ENCODE data around the gene ATG2B.

Gene ATG2B

DNA sequence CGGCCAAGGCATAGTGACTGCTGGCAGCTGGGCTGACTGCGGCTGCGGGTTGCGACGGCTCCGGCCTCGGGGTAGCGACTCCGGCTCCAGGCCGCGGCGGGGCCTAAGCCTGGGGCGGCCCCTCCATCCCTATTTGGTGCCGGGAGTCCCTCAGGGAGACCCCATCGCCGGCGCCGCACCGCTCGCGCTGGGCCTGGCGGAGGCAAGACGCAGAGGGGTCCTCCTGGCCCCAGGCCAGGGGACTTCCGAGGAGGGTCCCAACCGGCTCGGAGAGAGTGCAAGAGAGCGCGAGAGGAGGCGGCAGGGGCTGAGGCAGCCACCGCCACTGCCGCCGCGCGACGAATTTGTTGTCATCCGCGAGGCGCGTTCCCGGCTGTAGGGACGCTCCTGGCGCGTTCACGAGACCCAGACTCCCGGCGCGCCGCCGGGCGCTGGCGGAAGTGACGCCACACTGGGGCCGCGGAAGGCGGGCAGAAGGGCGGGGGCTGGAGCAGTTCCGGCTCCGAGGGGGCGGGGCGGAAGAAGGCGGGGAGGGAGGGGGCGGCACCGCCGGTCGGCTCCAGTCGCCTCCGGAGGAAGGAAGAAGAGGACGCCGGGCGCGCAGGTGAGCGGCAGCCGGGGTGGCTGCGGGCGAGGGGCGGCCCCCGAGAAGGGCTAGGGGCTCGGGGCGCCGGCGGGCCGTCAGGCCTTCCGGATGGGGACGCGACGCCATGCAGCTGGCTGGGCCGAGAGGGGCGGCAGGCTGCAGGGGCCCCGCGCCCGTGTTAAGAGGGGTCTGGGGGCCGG is at the start of gene ATG2B, which contains the start of gene GSKIP:
TSS of gene ATG2B (minus strand) at position 377 of the 786 bp plus-strand sequence. CDS start at position 12, 365 bp downstream.
TSS of gene GSKIP (plus strand) at position 562 of the 786 bp plus-strand sequence. CDS start 18,722 bp downstream, outside the sequence.
- peak within 1 kb of the TSS; percentile 98 for H3K4me3 ChIP-seq (ENCODE audit: control insufficient read depth, low read depth, low read length)
- peak; percentile 43 for DNase-seq (ENCODE audit: low read depth)
- TF ChIP-seq, protein P1, sequence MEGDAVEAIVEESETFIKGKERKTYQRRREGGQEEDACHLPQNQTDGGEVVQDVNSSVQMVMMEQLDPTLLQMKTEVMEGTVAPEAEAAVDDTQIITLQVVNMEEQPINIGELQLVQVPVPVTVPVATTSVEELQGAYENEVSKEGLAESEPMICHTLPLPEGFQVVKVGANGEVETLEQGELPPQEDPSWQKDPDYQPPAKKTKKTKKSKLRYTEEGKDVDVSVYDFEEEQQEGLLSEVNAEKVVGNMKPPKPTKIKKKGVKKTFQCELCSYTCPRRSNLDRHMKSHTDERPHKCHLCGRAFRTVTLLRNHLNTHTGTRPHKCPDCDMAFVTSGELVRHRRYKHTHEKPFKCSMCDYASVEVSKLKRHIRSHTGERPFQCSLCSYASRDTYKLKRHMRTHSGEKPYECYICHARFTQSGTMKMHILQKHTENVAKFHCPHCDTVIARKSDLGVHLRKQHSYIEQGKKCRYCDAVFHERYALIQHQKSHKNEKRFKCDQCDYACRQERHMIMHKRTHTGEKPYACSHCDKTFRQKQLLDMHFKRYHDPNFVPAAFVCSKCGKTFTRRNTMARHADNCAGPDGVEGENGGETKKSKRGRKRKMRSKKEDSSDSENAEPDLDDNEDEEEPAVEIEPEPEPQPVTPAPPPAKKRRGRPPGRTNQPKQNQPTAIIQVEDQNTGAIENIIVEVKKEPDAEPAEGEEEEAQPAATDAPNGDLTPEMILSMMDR (IDR thresholded peaks at IDR 0.05; ENCODE audit: control insufficient read depth, insufficient read depth, low read depth, low read length, missing control alignments): no peak

DNA sequence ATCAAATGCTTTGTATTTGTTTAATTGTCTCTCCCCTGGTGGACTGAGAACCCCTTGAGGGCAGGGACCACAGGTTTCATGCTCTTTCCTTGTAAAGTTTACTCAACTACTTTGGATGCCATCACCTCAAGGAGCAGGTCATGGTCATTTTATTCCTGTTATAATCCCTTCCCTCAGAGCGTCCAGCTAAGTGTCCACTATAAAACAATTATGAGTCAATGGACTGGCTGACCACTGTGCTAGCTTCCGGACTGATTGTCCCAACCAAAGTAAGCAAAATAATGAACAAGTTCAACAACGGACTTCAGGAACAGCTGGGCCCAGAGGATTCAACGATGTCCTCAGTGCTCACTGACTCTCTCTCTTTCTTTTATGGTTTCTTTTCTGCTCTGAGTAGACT is 47.0 kb upstream of the ATG2B start:
- TF ChIP-seq, protein P1 (IDR thresholded peaks at IDR 0.05; ENCODE audit: control insufficient read depth, insufficient read depth, low read depth, low read length, missing control alignments): no peak
- H3K4me3 ChIP-seq (ENCODE audit: control insufficient read depth, low read depth, low read length): no peak overlapping the region
- no peak for DNase-seq (ENCODE audit: low read depth)

GRCh38 chr14:96409701-96410100 is 46.6 kb upstream of the ATG2B start:
- TF ChIP-seq, protein P1 (IDR thresholded peaks at IDR 0.05; ENCODE audit: control insufficient read depth, insufficient read depth, low read depth, low read length, missing control alignments): no peak
- DNase-seq (ENCODE audit: low read depth): no peak
- H3K4me3 ChIP-seq (ENCODE audit: control insufficient read depth, low read depth, low read length): no peak overlapping the region

GRCh38 chr14:96408608-96409007 is 45.5 kb upstream of the ATG2B start:
- TF ChIP-seq, protein P1 (IDR thresholded peaks at IDR 0.05; ENCODE audit: control insufficient read depth, insufficient read depth, low read depth, low read length, missing control alignments): no peak
- H3K4me3 ChIP-seq (ENCODE audit: control insufficient read depth, low read depth, low read length): no peak overlapping the region
- no peak for DNase-seq (ENCODE audit: low read depth)

DNA sequence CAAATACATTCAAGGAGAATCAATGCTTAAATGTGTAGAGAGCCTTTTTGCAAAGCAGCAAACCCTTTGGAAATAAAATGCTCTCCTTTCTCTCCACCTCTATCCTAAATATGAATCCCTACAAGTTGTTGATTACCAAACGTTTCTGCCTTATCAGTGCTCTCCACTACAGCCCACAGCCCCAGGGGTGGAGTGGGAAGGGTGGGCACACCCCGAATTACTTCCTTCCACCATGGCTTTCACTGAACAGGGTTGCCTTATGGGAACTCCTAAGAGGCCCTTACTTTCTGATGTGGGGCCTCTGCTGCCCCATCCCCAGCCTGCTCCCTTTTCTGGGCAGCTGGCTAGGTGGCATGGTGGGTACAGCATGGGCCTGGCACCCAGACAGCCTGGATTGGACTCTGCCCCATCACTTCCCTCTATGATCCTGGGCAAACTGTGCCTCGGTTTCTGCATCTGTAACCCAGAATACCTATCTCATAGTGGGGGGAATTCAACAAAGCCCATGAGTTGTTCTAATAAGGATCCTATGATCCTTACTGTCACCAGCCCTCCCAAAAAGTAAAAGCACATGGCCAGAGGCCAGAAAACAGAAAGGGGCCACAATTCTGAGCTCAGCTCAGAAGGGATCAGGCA is 44.9 kb upstream of the ATG2B start:
- DNase-seq (ENCODE audit: low read depth): no peak
- TF ChIP-seq, protein P1 (IDR thresholded peaks at IDR 0.05; ENCODE audit: control insufficient read depth, insufficient read depth, low read depth, low read length, missing control alignments): no peak
- H3K4me3 ChIP-seq (ENCODE audit: control insufficient read depth, low read depth, low read length): no peak overlapping the region

GRCh38 chr14:96405677-96406076 is 42.5 kb upstream of the ATG2B start:
- no peak overlapping the region for H3K4me3 ChIP-seq (ENCODE audit: control insufficient read depth, low read depth, low read length)
- TF ChIP-seq, protein P1 (IDR thresholded peaks at IDR 0.05; ENCODE audit: control insufficient read depth, insufficient read depth, low read depth, low read length, missing control alignments): no peak
- no peak for DNase-seq (ENCODE audit: low read depth)
